Mesenchymal stem cell (in vitro differentiated cells and primary cell): ENCODE data around the gene NUDT9.
A peak's percentile ranks its signal among the peaks of the same experiment; 100 is the strongest.
"Not testable (repeated sequence)": the region's sequence is repeated elsewhere in the genome, so short reads cannot be mapped to it uniquely, and the experiment has no call there.

ENCODE experiments used
- DNase-seq: peaks from one replicate; pipeline ENCODE4 v3.0.0-alpha.2; 2013
- H2AFZ ChIP-seq: one replicate; pipeline ENCODE4 v1.6.1; 2013; ENCODE audit warnings: low read depth, mild to moderate bottlenecking, control low read depth, inconsistent platforms, low read length, moderate library complexity
- H2AK5ac ChIP-seq: 2 replicates; pipeline ENCODE4 v1.6.1; 2013; ENCODE audit warnings: low read length, moderate library complexity, mild to moderate bottlenecking, inconsistent platforms; ENCODE audit not compliant: severe bottlenecking
- H2BK120ac ChIP-seq: one replicate; pipeline ENCODE4 v1.6.1; 2013; ENCODE audit warnings: low read depth, mild to moderate bottlenecking, inconsistent platforms, low read length, moderate library complexity
- H2BK12ac ChIP-seq, 2 experiments: one replicate each; pipeline ENCODE4 v1.6.1; 2013; ENCODE audit warnings: inconsistent platforms in 2 of 2, low read length in 2 of 2, mild to moderate bottlenecking in 2 of 2, moderate library complexity in 2 of 2, control low read depth in 1 of 2
- H2BK15ac ChIP-seq: one replicate; pipeline ENCODE4 v1.6.1; 2013; ENCODE audit warnings: mild to moderate bottlenecking, low read depth, inconsistent platforms; ENCODE audit not compliant: poor library complexity, severe bottlenecking
- H2BK5ac ChIP-seq: 2 replicates; pipeline ENCODE4 v1.6.1; 2013; ENCODE audit warnings: low read depth, mild to moderate bottlenecking, low read length, control low read depth, inconsistent platforms; ENCODE audit not compliant: poor library complexity, severe bottlenecking
- H3K14ac ChIP-seq, 2 experiments: one replicate each; pipeline ENCODE4 v1.6.1; 2013; ENCODE audit warnings: inconsistent platforms in 2 of 2, low read length in 2 of 2, control low read depth in 1 of 2, mild to moderate bottlenecking in 1 of 2, moderate library complexity in 1 of 2
- H3K18ac ChIP-seq, 2 experiments: one replicate each; pipeline ENCODE4 v1.6.1; 2013; ENCODE audit warnings: inconsistent platforms in 2 of 2, low read length in 2 of 2, control low read depth in 1 of 2, low read depth in 1 of 2, mild to moderate bottlenecking in 1 of 2
- H3K23ac ChIP-seq, 2 experiments: one replicate each; pipeline ENCODE4 v1.6.1; 2013; ENCODE audit warnings: inconsistent platforms in 2 of 2, low read length in 2 of 2, mild to moderate bottlenecking in 2 of 2, moderate library complexity in 2 of 2, control low read depth in 1 of 2
- H3K27ac ChIP-seq: 2 replicates; pipeline ENCODE4 v1.5.1; 2013; ENCODE audit warnings: mild to moderate bottlenecking, moderate library complexity, low read length, control low read depth, inconsistent platforms; ENCODE audit not compliant: poor library complexity, severe bottlenecking
- H3K27me3 ChIP-seq, 2 experiments: 2 replicates each; pipeline versions ENCODE4 v1.6.1 to v1.7.0; 2013; ENCODE audit warnings: low read length in 2 of 2, mild to moderate bottlenecking in 2 of 2, moderate library complexity in 2 of 2, control low read depth in 1 of 2, inconsistent platforms in 1 of 2; ENCODE audit not compliant: control insufficient read depth in 1 of 2, insufficient read depth in 1 of 2
- H3K36me3 ChIP-seq, 2 experiments: 2 replicates each; pipeline versions ENCODE4 v1.6.1 to v1.7.0; 2013; ENCODE audit warnings: low read length in 2 of 2, control low read depth in 1 of 2, inconsistent platforms in 1 of 2, low read depth in 1 of 2, mild to moderate bottlenecking in 1 of 2; ENCODE audit not compliant: insufficient read depth in 2 of 2, control insufficient read depth in 1 of 2
- H3K4ac ChIP-seq, 2 experiments: one replicate each; pipeline ENCODE4 v1.6.1; 2013; ENCODE audit warnings: inconsistent platforms in 2 of 2, low read length in 2 of 2, mild to moderate bottlenecking in 2 of 2, moderate library complexity in 2 of 2, control low read depth in 1 of 2, low read depth in 1 of 2
- H3K4me1 ChIP-seq: 2 replicates; pipeline ENCODE4 v1.6.1; 2013; ENCODE audit warnings: low read depth, low read length, control low read depth; ENCODE audit not compliant: control insufficient read depth, insufficient read depth
- H3K4me2 ChIP-seq: 2 replicates; pipeline ENCODE4 v1.6.1; 2013; ENCODE audit warnings: low read length, mild to moderate bottlenecking, inconsistent platforms; ENCODE audit not compliant: poor library complexity, severe bottlenecking
- H3K4me3 ChIP-seq, 2 experiments: 2 replicates each; pipeline versions ENCODE4 v1.5.1 to v1.7.0; 2013; ENCODE audit warnings: low read length in 2 of 2, mild to moderate bottlenecking in 2 of 2, control low read depth in 1 of 2, low read depth in 1 of 2; ENCODE audit not compliant: insufficient read depth in 1 of 2
- H3K79me1 ChIP-seq: replicated peaks from 2 replicates; pipeline ENCODE4 v1.6.1; 2013; ENCODE audit warnings: mild to moderate bottlenecking, control low read depth, low read length, inconsistent platforms; ENCODE audit not compliant: poor library complexity, severe bottlenecking
- H3K9ac ChIP-seq: 2 replicates; pipeline ENCODE4 v1.7.0; 2013; ENCODE audit warnings: mild to moderate bottlenecking, low read length, moderate library complexity
- H3K9me3 ChIP-seq: 2 replicates; pipeline ENCODE4 v1.7.0; 2013; ENCODE audit warnings: mild to moderate bottlenecking, low read length; ENCODE audit not compliant: control insufficient read depth
- H4K8ac ChIP-seq: one replicate; pipeline ENCODE4 v1.6.1; 2013; ENCODE audit warnings: inconsistent platforms, mild to moderate bottlenecking, low read length, moderate library complexity
- H4K91ac ChIP-seq: one replicate; pipeline ENCODE4 v1.6.1; 2013; ENCODE audit warnings: mild to moderate bottlenecking, low read length, inconsistent platforms
- WGBS: methylation state at CpG from one replicate; pipeline ENCODE4 v1.1.7; 2013; ENCODE audit warnings: mixed read lengths; 5-methylcytosine and 5-hydroxymethylcytosine counted together

Gene NUDT9

GRCh38 chr4:87406462-87406861 lies 15.9 kb upstream of the NUDT9 start:
- no peak overlapping the region for H3K4ac ChIP-seq
- no peaks in the 10 kb centered on the region for H3K4me1 ChIP-seq
- H4K91ac ChIP-seq, result no peak overlapping the region
- no peak overlapping the region for H3K4me3 ChIP-seq
- H3K18ac ChIP-seq, result no peak overlapping the region
- H2BK15ac ChIP-seq, result no peak overlapping the region
- H3K9ac ChIP-seq, result no peak overlapping the region
- H2AK5ac ChIP-seq, result no peak overlapping the region
- no peak overlapping the region for H2AFZ ChIP-seq
- 94% methylated on average over 6 of the region's 6 CpGs for WGBS
- no peaks in the 10 kb centered on the region for H3K9me3 ChIP-seq
- peak overlapping the region in 1 of 2 experiments; percentile 66 for H2BK12ac ChIP-seq
- no peak overlapping the region for H2BK5ac ChIP-seq
- DNase-seq, result no peak
- H3K79me1 ChIP-seq, result no peaks in the 10 kb centered on the region
- H3K14ac ChIP-seq, result no peak overlapping the region
- no peak overlapping the region for H3K27ac ChIP-seq
- no peak overlapping the region for H4K8ac ChIP-seq
- H3K23ac ChIP-seq, result no peak overlapping the region
- no peak overlapping the region for H3K4me2 ChIP-seq
- no peak overlapping the region for H2BK120ac ChIP-seq
- peaks cover 0 to 3% of the 10 kb centered on the region in 2 experiments for H3K27me3 ChIP-seq
- H3K36me3 ChIP-seq, result no peaks in the 10 kb centered on the region

GRCh38 chr4:87406902-87407301 lies 15.5 kb upstream of the NUDT9 start:
- 91% methylated on average over 4 of the region's 4 CpGs for WGBS
- H2AK5ac ChIP-seq, H2AFZ ChIP-seq, H3K27ac ChIP-seq, H3K9me3 ChIP-seq, H2BK15ac ChIP-seq, H4K8ac ChIP-seq, H3K27me3 ChIP-seq, H2BK12ac ChIP-seq, H3K9ac ChIP-seq, H3K14ac ChIP-seq, H2BK120ac ChIP-seq, H3K4me2 ChIP-seq, H3K23ac ChIP-seq, H3K4me1 ChIP-seq, H3K4ac ChIP-seq, H3K4me3 ChIP-seq, H3K18ac ChIP-seq, H3K36me3 ChIP-seq, DNase-seq, H2BK5ac ChIP-seq, H3K79me1 ChIP-seq, H4K91ac ChIP-seq: not testable (repeated sequence)

- Histone ChIP-seq H3K4me3 (no peak overlapping the region), H2BK5ac (no peak overlapping the region), H3K9ac (no peak overlapping the region), H3K36me3 (no peaks in the 10 kb centered on the region), H3K27me3 (peaks cover 0 to 3% of the 10 kb centered on the region in 2 experiments), H3K14ac (no peak overlapping the region), H3K4me2 (no peak overlapping the region), H3K4ac (peak overlapping the region in 1 of 2 experiments; percentile 35), H3K79me1 (no peaks in the 10 kb centered on the region), H2AFZ (no peak overlapping the region), H3K23ac (no peak overlapping the region), H3K4me1 (no peaks in the 10 kb centered on the region), H3K9me3 (no peaks in the 10 kb centered on the region), H4K91ac (no peak overlapping the region), H3K27ac (no peak overlapping the region), H3K18ac (peak overlapping the region in 1 of 2 experiments; percentile 50), H2AK5ac (no peak overlapping the region), H2BK12ac (peak overlapping the region in 1 of 2 experiments; percentile 25), H2BK120ac (no peak overlapping the region), H4K8ac (no peak overlapping the region), H2BK15ac (no peak overlapping the region)
- WGBS, result 84% methylated on average over 3 of the region's 3 CpGs
- no peak for DNase-seq
Observed at GRCh38 chr4:87409420-87409939, 12.9 kb upstream of the NUDT9 start.

GRCh38 chr4:87410157-87410556 lies 12.2 kb upstream of the NUDT9 start:
- peaks cover 0 to 3% of the 10 kb centered on the region in 2 experiments for H3K27me3 ChIP-seq
- no peak overlapping the region for H3K9ac ChIP-seq
- peak; percentile 72 for DNase-seq
- no peak overlapping the region for H3K14ac ChIP-seq
- no peaks in the 10 kb centered on the region for H3K36me3 ChIP-seq
- H2AK5ac ChIP-seq, result no peak overlapping the region
- H3K18ac ChIP-seq, result peak overlapping the region in 1 of 2 experiments; percentile 50
- H4K8ac ChIP-seq, result no peak overlapping the region
- no peak overlapping the region for H3K4me2 ChIP-seq
- no peak overlapping the region for H2BK15ac ChIP-seq
- no peak overlapping the region for H3K27ac ChIP-seq
- no peaks in the 10 kb centered on the region for H3K9me3 ChIP-seq
- H2BK12ac ChIP-seq, result no peak overlapping the region
- WGBS, result 56% methylated on average over 2 of the region's 2 CpGs
- H2AFZ ChIP-seq, result no peak overlapping the region
- H3K4me1 ChIP-seq, result no peaks in the 10 kb centered on the region
- H2BK5ac ChIP-seq, result no peak overlapping the region
- H3K79me1 ChIP-seq, result no peaks in the 10 kb centered on the region
- H2BK120ac ChIP-seq, result no peak overlapping the region
- H3K23ac ChIP-seq, result no peak overlapping the region
- H3K4me3 ChIP-seq, result no peak overlapping the region
- no peak overlapping the region for H4K91ac ChIP-seq
- no peak overlapping the region for H3K4ac ChIP-seq
